Adrenal gland (tissue), 5 donors: ENCODE data around the gene PLCB1.

Experiments used
- POLR2A ChIP-seq, 2 donors: fragments of 450-650 bp; IDR thresholded peaks; one replicate each; pipeline ENCODE4 v1.6.1; 2017; ENCODE audit warnings: antibody characterized with exemption in 2 of 2, mild to moderate bottlenecking in 2 of 2, moderate library complexity in 1 of 2
- TF ChIP-seq, protein P1 (sequence below), 6 experiments: fragments of 450-650 bp in 4 of 6; fragments of 200-600 bp in 2 of 6; sonication (generic) in 1 of 6; IDR thresholded peaks; 1 replicate in 5 of 6; 2 replicates in 1 of 6; pipeline versions ENCODE4 v1.5.1 to v1.8.0; 2016 to 2021; ENCODE audit warnings: antibody characterized with exemption in 6 of 6, mild to moderate bottlenecking in 2 of 6, moderate library complexity in 1 of 6
- donor health status: DM: no; HTN: no; CAD: no.

GRCh38 chr20:8877294-8877693 lies 745.2 kb downstream of the PLCB1 start:
- TF ChIP-seq, protein P1, sequence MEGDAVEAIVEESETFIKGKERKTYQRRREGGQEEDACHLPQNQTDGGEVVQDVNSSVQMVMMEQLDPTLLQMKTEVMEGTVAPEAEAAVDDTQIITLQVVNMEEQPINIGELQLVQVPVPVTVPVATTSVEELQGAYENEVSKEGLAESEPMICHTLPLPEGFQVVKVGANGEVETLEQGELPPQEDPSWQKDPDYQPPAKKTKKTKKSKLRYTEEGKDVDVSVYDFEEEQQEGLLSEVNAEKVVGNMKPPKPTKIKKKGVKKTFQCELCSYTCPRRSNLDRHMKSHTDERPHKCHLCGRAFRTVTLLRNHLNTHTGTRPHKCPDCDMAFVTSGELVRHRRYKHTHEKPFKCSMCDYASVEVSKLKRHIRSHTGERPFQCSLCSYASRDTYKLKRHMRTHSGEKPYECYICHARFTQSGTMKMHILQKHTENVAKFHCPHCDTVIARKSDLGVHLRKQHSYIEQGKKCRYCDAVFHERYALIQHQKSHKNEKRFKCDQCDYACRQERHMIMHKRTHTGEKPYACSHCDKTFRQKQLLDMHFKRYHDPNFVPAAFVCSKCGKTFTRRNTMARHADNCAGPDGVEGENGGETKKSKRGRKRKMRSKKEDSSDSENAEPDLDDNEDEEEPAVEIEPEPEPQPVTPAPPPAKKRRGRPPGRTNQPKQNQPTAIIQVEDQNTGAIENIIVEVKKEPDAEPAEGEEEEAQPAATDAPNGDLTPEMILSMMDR (IDR thresholded peaks at IDR 0.05) = no peak
- TF ChIP-seq POLR2A (IDR thresholded peaks at IDR 0.05) = no peak
